Heart right ventricle (tissue), 16 donors: Measurements from ENCODE around the gene PLEKHA7. TPM values are rescaled to one million over a fixed set of nuclear protein-coding genes. Genes with fewer than 3 reads are reported as not detected.
A peak's percentile ranks its signal among the peaks of the same experiment; 100 is the strongest.

ENCODE experiments used
- ATAC-seq, 8 donors: fragments of 200-7000 bp; cut with Tn5 transposase; one replicate each; pipeline ENCODE4 v1.9.1; 2020; ENCODE audit warnings: mild to moderate bottlenecking in 8 of 8, moderate library complexity in 8 of 8, moderate number of reproducible peaks in 1 of 8
- DNase-seq, 2 donors: peaks; one replicate each; pipeline ENCODE4 v3.0.0-alpha.2; 2020
- H3K27ac ChIP-seq, 10 donors: fragments of 200-600 bp; sonication (generic) in 2 of 10; one replicate each; pipeline versions ENCODE4 v1.5.0 to v1.8.0; 2020 to 2022; ENCODE audit warnings: mild to moderate bottlenecking in 3 of 10
- H3K27me3 ChIP-seq, 7 donors: fragments of 200-600 bp; one replicate each; pipeline ENCODE4 v1.8.0; 2021 to 2022; ENCODE audit warnings: mild to moderate bottlenecking in 2 of 7
- H3K36me3 ChIP-seq, 9 donors: fragments of 200-600 bp; sonication (generic) in 1 of 9; one replicate each; pipeline versions ENCODE4 v1.5.0 to v1.8.0; 2020 to 2022; ENCODE audit warnings: mild to moderate bottlenecking in 2 of 9
- H3K4me1 ChIP-seq, 9 donors: fragments of 200-600 bp; sonication (generic) in 1 of 9; one replicate each; pipeline versions ENCODE4 v1.5.0 to v1.8.0; 2020 to 2022; ENCODE audit warnings: mild to moderate bottlenecking in 4 of 9
- H3K4me3 ChIP-seq, 10 donors: fragments of 200-600 bp; sonication (generic) in 2 of 10; one replicate each; pipeline versions ENCODE4 v1.5.0 to v1.8.0; 2020 to 2022; ENCODE audit warnings: mild to moderate bottlenecking in 7 of 10, moderate library complexity in 2 of 10
- H3K9me3 ChIP-seq, 11 donors: fragments of 200-600 bp in 10 of 11; sonication (generic) in 2 of 11; one replicate each; pipeline versions ENCODE4 v1.5.0 to v1.8.0; 2013 to 2022; ENCODE audit warnings: mild to moderate bottlenecking in 2 of 11, control low read depth in 1 of 11, moderate library complexity in 1 of 11
- CTCF ChIP-seq, 9 donors: fragments of 200-600 bp; sonication (generic) in 2 of 9; IDR thresholded peaks; one replicate each; pipeline versions ENCODE4 v1.5.0 to v1.8.0; 2021 to 2022; ENCODE audit warnings: antibody characterized with exemption in 9 of 9, mild to moderate bottlenecking in 5 of 9, moderate library complexity in 1 of 9
- WGBS, 2 donors: extraction: QIAGEN DNeasy Blood & Tissue Kit; methylation state at CpG; one replicate each; pipeline ENCODE4 v1.1.7; 2013; ENCODE audit warnings: inconsistent platforms in 1 of 2; 5-methylcytosine and 5-hydroxymethylcytosine counted together
- intact Hi-C, 10 donors: fragments of 100-400 bp; cut with DNase I; formaldehyde crosslinking; loops; one replicate each; pipeline versions ENCODE4 v1.11.1 to v1.14.2; 2022
- polyA plus RNA-seq, 2 donors: library from polyadenylated mRNA; stranded (reverse); fragments of 200-250 nt; gene quantifications; one replicate each; pipeline ENCODE4 v1.2.3, GENCODE V29; 2013
- total RNA-seq, 10 donors: library from RNA; stranded (reverse); fragmentation: NEBNext Ultra II Directional in 3 of 10; extraction: Animal tissue kit (Norgen Biotek cat#: 25700) in 3 of 10; gene quantifications; one replicate each; pipeline versions ENCODE4 v1.2.1 to v1.2.4, GENCODE V29; 2021 to 2023
- donor health status: Arrhythmogenic right ventricular cardiomyopathy.
- donor health status: ischemic (EF 13 %, LVEDD 7.1; RV severe dilation, severe dysfunction).
- donor health status: healthy with polysubstance abuse.
- donor health status: DM: no; HTN: yes; CAD: no.
- donor health status: DM: no; HTN: no; CAD: no.
- donor health status: ischemic (EF 25% LVEDD 6.9; RV normal size, moderate dysfunction).
- donor health status: ischemic (EF 25% LVEDD 5.7; RV mildly dilated, moderate dysfunction).
- donor health status: healthy.
- donor health status: DM: yes; HTN: yes; CAD: no.
- donor health status: Ischemic cardiomyopathy.
- donor health status: ischemic (EF 35%, LVEDD 5.7; RV mildly dilated, moderate dysfunction).
- donor health status: nonischemic (EF 11% LVEDD 7.7; RV severe dilation, severe dysfunction).
- donor health status: DM: yes; HTN: yes; CAD: no.
- donor health status: PGD.
- donor health status: ischemic (EF 29% LVEDD 5.4; RV normal size, mild dysfunction).
- donor health status: nonischemic (EF 23%, LVEDD 6.1; RV moderate dilation, normal function).

PLEKHA7 gene
- total and polyA plus RNA-seq, 12 donors = 15.3 to 46.9 (median 24.0) TPM

GRCh38 chr11:16876837-16877236 lies 137.4 kb downstream of the PLEKHA7 start:
- 45 to 64% methylated on average over 3 of the region's 3 CpGs for WGBS, 2 donors
- H3K4me1 ChIP-seq = peaks cover 0 to 91% (median 40%) of the 10 kb centered on the region in 9 donors
- ATAC-seq = no peak

GRCh38 chr11:16876053-16876752 lies 138.0 kb downstream of the PLEKHA7 start:
- no peak for DNase-seq
- WGBS, 2 donors = 80 to 82% methylated on average over 5 of the region's 5 CpGs
- no peak for TF ChIP-seq CTCF (IDR thresholded peaks at IDR 0.05)
- Histone ChIP-seq H3K4me1 (peaks cover 0 to 89% (median 33%) of the 10 kb centered on the region in 9 donors), H3K27me3 (no peaks in the 10 kb centered on the region), H3K27ac (peak overlapping the region in 2 of 10 donors; percentile 17 to 35), H3K36me3 (no peaks in the 10 kb centered on the region), H3K9me3 (no peaks in the 10 kb centered on the region), H3K4me3 (no peak overlapping the region)
- intact Hi-C loops = loop anchor here in 1 of 10 donors (10.0 kb wide), 1 partner anchor 61 kb away; no protein-coding TSS in a partner anchor
- no peak for ATAC-seq

More at GRCh38 chr11:16876837-16877236, 137.4 kb downstream of the PLEKHA7 start:
- no peak for DNase-seq
- TF ChIP-seq CTCF (IDR thresholded peaks at IDR 0.05) = no peak
- Histone ChIP-seq H3K9me3 (no peaks in the 10 kb centered on the region), H3K27ac (peak overlapping the region in 3 of 10 donors; percentile 21 to 35 (median 28)), H3K36me3 (no peaks in the 10 kb centered on the region), H3K27me3 (no peaks in the 10 kb centered on the region), H3K4me3 (no peak overlapping the region)
- intact Hi-C loops = loop anchor here in 1 of 10 donors (10.0 kb wide), 1 partner anchor 62 kb away; no protein-coding TSS in a partner anchor

- WGBS, 2 donors = 85 to 88% methylated on average over 4 of the region's 4 CpGs
- TF ChIP-seq CTCF (IDR thresholded peaks at IDR 0.05) = no peak
- no peaks in the 10 kb centered on the region for H3K9me3 ChIP-seq
- ATAC-seq = peak in 2 of 8 donors; percentile 32 to 42
- H3K27ac ChIP-seq = peak overlapping the region in 2 of 10 donors; percentile 20 to 21
- H3K27me3 ChIP-seq = no peaks in the 10 kb centered on the region
- DNase-seq = no peak
- intact Hi-C loops = loop anchor here in 1 of 10 donors (10.0 kb wide), 1 partner anchor 60 kb away; no protein-coding TSS in a partner anchor
- no peak overlapping the region for H3K4me3 ChIP-seq
- peaks cover 0 to 71% (median 26%) of the 10 kb centered on the region in 9 donors for H3K4me1 ChIP-seq
- peaks cover 0 to 2% (median 0%) of the 10 kb centered on the region in 9 donors for H3K36me3 ChIP-seq
Observed at GRCh38 chr11:16874275-16874975, 139.8 kb downstream of the PLEKHA7 start.

GRCh38 chr11:16873289-16873688 lies 140.9 kb downstream of the PLEKHA7 start:
- ATAC-seq (peak in 4 of 8 donors; percentile 50 to 67 (median 58)), DNase-seq (no peak)
- H3K9me3 ChIP-seq = no peaks in the 10 kb centered on the region
- TF ChIP-seq CTCF (IDR thresholded peaks at IDR 0.05) = no peak
- peak overlapping the region in 3 of 10 donors; percentile 2 to 31 (median 17) for H3K27ac ChIP-seq
- intact Hi-C loops = loop anchor here in 1 of 10 donors (10.0 kb wide), 1 partner anchor 58 kb away; no protein-coding TSS in a partner anchor
- H3K4me1 ChIP-seq = peaks cover 0 to 60% (median 24%) of the 10 kb centered on the region in 9 donors
- H3K27me3 ChIP-seq = no peaks in the 10 kb centered on the region
- WGBS, 2 donors = 8 to 14% methylated on average over 2 of the region's 2 CpGs
- peaks cover 0 to 12% (median 0%) of the 10 kb centered on the region in 9 donors for H3K36me3 ChIP-seq
- no peak overlapping the region for H3K4me3 ChIP-seq
